A549 treated with CORT108297 at 1 μM for 4 hours (cell line): ENCODE measurements around the gene AMT. TPM values are rescaled to one million over a fixed set of nuclear protein-coding genes. Genes with fewer than 3 reads are reported as not detected.

ENCODE experiments used
- total RNA-seq: library from RNA; stranded (reverse); fragments of 200-300 nt; extraction: Qiagen RNA extraction; gene quantifications from 5 replicates; pipeline ENCODE4 v1.2.3, GENCODE V29; 2022

The AMT gene
- total RNA-seq: 0.17 to 0.65 TPM (median 0.30 TPM) in 5 replicates

DNA sequence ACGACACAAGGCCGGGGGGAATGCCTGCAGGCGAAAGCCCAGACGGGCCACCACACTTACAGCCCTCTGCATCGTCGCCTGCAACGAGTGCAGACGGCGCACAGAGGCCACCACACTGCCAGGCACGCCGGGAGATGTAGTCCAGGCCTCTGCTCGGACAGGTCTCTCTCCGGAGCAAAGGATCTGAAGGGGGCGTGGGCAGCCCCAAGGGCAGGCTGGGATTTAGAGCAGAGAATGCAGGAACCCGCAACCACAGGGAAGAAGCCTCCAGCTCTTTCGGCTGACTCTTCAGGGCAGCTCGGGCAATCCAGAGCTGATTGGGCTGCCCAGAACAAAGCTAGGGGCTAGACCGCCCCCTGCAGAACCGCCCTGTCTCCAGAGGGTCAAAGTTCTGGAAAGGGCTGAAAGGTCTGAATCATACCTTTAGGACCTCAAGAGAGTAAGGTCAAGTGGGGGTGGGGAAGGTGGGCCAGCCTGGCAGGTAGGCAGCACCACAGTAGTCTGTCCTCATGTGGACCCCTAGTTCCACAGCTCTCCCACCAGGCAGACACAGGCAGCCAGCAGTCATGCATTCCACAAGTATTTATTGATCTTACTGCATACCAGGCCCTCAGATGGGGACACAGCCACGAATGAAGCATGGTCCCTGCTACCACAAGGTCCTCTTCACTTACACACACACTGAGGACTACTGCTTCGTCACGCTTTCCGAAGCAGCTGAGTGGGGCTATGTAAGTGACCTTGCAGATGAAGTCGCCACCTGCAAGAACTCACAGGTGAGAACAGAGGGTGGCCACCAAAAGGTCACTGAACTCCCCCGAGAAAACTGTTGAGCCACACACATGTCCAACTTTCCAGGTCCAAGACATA lies at the start of gene AMT:
AMT (minus strand) TSS at position 95 of the 870 bp plus-strand sequence; CDS start at position 72, 23 bp downstream.

DNA sequence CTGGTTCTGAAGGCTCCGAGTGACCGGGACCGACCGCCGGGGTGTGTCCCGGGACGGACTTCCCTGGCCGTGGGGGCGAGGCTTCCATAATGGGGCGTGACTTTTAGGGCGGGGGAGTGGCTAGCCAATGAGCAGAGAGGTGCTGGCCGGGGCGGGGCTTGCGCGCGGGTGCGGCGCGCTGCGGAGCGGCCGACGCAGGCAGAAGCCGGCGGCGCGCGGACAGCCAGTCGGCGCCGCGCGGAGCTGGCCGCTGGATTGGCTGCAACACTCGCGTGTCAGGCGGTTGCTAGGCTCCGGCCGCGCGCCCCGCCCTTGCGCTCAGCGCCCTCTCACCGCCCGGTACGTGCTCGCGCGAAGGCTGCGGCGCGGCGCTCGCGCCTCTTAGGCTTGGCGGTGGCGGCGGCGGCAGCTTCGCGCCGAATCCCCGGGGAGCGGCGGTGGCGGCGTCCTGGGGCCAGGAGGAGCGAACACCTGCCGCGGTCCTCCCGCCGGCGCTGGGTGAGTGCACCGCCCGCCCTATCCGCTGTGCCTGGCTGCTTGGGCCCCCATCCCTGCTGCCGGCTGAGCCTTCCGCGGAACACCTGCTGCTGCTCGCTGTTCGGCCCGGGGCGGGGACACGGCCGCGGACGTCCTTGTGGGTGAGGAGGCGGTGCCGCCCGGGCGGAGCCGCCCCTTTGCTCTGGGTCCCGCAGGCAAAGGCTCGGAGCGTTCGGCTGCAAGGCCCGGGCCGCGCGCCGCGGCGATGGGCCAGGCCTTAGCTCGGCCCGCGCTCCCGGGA lies 47.9 kb upstream of the AMT start, which contains the start of gene DAG1:
DAG1 (plus strand) TSS at position 332 of the 778 bp plus-strand sequence. CDS start 40,268 bp downstream, outside the sequence.

DNA sequence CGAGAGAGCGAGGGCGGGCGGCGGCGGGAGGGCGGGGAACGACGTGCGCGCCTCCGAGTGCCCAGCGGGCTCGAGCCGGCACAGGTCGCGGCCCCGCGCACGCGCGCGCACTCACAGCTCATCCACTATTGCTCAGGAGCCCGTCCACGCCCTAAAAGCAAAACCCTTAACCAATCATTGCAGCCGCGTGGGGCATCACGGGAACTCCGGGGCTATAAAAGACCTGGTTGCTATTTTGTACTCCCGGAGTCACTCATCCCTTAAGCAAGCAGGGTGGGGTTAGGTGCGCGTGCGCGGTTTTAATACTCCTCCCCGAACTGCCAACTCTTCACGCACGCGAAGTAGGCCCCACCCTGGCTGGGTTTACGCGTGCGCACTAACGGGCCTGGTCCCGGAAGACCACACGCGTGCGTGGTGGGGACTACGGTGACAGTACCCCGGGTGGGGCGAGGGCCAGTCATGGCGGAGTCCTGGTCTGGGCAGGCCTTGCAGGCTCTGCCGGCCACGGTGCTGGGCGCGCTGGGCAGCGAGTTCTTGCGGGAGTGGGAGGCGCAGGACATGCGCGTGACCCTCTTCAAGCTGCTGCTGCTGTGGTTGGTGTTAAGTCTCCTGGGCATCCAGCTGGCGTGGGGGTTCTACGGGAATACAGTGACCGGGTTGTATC lies 10.2 kb downstream of the AMT start, which contains the start of the genes RHOA and TCTA:
RHOA (minus strand) TSS at position 9 of the 664 bp plus-strand sequence. CDS start 36,387 bp downstream, outside the sequence.
TCTA (plus strand) TSS at position 456 of the 664 bp plus-strand sequence; CDS start at position 460, 4 bp downstream.

Other genes starting within 250 kb of the AMT start
- gene C3orf62, start 145.2 kb downstream of the AMT start, total RNA-seq: 1.5 to 2.2 TPM (median 1.9 TPM) in 5 replicates
- gene USP4, start 82.4 kb downstream of the AMT start, total RNA-seq: 10.3 to 14.8 TPM (median 13.2 TPM) in 5 replicates
- 254 to 327 TPM (median 296 TPM) in 5 replicates for gene GPX1, start 64.1 kb downstream of the AMT start, total RNA-seq
- gene RHOA, start 10.5 kb downstream of the AMT start, total RNA-seq: 451 to 557 TPM (median 457 TPM) in 5 replicates
- gene TCTA, start 10.1 kb downstream of the AMT start, total RNA-seq: 20.1 to 24.8 TPM (median 23.7 TPM) in 5 replicates
- gene NICN1, start 6.9 kb upstream of the AMT start, total RNA-seq: 5.2 to 6.7 TPM (median 6.6 TPM) in 5 replicates
- gene DAG1, start 47.8 kb upstream of the AMT start, total RNA-seq: 43.6 to 60.6 TPM (median 52.5 TPM) in 5 replicates
- gene BSN, start 132.0 kb upstream of the AMT start, total RNA-seq: 0.08 to 0.16 TPM (median 0.13 TPM) in 5 replicates